GM19397 (cell line): Measurements from ENCODE around the gene LAMB1.

Experiments used
- ATAC-seq: cut with Tn5 transposase; IDR thresholded peaks from one replicate; pipeline ENCODE4 v1.9.1; 2021; ENCODE audit warnings: mild to moderate bottlenecking, moderate library complexity; ENCODE audit not compliant: unreplicated experiment

The LAMB1 gene

DNA sequence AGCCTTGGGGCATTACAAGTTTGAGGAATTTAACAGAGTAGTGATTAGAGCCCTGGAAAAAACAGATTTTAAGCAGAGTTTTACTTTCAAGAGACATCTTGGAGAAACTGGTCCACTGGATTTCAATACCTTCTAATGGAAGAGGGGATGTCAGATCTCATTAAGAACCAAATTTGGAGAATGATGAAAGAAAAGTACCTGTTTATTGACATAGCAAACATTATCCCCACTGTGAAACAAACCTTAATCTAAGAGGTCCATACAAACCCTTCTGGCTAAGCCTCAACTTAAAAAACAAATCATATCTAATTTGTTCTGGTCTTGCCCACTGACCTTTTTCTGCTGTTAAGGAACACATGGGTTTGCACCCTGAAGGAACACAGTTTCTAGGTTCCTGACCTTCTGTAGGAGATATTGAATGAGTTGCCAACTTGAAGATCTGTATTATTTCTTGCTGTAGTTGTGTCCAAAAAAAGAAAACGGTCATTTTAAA, 53.5 kb downstream of the LAMB1 start:
- no peak for ATAC-seq

- ATAC-seq, result no peak
These were observed 54.1 kb downstream of the LAMB1 start for GRCh38 chr7:107948645-107949442.

GRCh38 chr7:107946881-107947280, 56.1 kb downstream of the LAMB1 start:
- ATAC-seq, result no peak

- ATAC-seq, result no peak
These were observed 56.5 kb downstream of the LAMB1 start for GRCh38 chr7:107946451-107946850.

DNA sequence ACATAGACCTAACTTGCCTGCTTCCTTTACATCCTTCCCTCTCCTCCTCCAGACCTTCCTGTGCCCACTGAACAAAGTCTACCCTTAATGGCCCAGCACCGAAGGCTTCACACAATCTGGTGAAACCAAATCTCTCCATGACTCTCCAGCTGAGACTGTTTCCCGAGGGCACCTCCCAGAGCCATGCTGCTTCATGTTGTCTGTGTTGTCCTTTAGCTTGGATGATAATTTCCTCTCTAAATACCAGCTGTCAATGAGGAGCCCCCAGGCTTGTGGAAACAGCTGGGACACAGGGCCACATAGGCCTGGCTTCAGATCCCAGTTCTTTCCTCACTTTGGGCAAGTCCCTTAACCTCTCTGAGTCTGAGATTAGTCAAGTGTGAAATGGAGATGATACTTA, 57.6 kb downstream of the LAMB1 start:
- ATAC-seq, result no peak

DNA sequence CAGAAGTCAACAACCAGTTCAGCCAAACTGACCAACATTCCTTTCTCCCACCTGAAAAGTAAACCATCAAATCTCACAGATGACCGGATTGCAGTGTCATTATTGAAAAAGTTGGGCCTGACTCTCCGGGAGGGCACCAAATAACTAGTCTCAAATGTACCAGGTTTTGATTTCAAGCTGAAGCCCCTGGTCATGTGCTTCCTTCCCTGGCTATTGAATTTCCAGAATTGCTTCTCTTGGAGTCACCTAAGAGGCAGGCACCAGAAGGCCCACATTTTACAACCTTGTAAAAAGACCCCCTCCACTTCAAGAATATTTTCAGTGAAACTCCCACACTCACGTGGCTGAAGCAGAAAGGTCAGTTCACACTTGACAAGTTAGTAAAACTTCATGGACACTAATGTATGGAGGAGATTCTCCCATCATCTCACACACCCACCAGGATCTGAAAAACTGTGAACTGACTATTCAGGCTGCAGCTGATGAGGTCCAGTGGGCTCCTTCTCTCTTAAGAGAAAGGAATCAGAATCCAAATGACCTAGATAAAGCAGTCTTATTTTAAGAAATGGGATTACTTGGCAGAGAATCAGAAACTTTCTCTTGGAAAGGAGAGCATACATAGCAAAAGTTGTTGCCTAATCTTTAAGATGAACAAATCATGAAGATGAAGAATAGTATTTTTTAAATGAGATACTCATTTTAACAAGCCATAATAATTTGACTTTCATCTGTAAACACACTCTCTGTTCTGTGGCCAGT, 58.4 kb downstream of the LAMB1 start:
- no peak for ATAC-seq

DNA sequence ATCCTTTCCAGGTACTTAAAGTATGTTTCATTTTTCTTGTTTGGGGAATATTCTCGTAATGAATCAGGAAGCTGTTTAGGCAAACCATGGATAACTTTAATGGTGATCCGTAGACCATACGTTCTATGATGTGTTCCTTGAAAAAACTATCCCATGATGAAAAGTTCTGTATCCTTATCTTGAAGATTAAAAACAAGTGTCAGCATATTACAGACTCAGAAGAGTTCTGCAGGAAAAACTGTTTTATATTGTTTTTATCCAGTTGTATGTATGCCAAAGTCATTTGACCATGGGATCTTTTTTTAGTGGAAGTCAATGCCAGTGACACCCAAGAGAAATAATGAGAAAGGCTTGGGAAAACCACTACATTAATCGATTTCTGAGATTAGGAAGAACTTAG, 59.9 kb downstream of the LAMB1 start:
- no peak for ATAC-seq

- no peak for ATAC-seq
These were observed 62.0 kb downstream of the LAMB1 start for GRCh38 chr7:107940951-107941350.

- ATAC-seq, result no peak
These were observed 63.1 kb downstream of the LAMB1 start for GRCh38 chr7:107939573-107940489.

DNA sequence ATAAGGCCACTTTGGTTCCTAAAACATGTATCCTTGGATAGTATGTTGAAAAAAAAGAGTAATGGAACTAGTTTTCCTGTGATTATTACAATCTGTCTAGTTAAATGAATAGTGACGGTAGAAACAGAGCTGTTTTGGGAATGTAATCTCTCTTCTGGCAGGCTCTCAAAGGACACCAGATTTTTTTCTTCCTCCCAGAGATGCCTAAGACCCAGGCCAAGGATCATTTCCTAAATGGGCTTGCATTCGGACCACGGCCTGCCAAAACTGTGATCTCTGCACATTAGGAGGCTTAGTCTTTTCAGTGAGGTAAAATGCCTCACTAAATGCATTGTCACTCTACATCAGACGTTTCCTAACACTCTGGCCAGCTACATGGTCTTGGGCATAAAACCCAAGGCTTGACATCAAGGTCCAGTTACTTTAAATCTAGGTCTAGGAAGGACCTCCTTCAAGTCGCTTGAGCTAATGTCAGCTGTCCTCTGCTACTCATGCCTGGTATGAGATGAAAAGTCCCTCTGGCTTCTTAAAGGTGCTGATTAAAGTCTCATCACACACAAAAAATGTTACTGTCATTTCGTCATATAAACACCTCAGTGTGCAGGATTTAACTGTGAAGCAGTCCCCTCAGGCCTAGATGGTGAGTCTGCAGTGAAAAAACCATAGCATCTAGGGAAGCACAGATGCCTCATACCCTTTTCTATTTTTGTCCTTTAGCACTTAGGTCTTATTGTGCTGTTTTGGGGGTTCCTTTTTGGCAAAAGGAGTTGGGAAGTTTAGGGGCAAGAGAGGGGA, 64.3 kb downstream of the LAMB1 start:
- no peak for ATAC-seq

GRCh38 chr7:107937531-107937930, 65.4 kb downstream of the LAMB1 start:
- ATAC-seq, result no peak

- no peak for ATAC-seq
These were observed 66.6 kb downstream of the LAMB1 start for GRCh38 chr7:107936312-107936711.

DNA sequence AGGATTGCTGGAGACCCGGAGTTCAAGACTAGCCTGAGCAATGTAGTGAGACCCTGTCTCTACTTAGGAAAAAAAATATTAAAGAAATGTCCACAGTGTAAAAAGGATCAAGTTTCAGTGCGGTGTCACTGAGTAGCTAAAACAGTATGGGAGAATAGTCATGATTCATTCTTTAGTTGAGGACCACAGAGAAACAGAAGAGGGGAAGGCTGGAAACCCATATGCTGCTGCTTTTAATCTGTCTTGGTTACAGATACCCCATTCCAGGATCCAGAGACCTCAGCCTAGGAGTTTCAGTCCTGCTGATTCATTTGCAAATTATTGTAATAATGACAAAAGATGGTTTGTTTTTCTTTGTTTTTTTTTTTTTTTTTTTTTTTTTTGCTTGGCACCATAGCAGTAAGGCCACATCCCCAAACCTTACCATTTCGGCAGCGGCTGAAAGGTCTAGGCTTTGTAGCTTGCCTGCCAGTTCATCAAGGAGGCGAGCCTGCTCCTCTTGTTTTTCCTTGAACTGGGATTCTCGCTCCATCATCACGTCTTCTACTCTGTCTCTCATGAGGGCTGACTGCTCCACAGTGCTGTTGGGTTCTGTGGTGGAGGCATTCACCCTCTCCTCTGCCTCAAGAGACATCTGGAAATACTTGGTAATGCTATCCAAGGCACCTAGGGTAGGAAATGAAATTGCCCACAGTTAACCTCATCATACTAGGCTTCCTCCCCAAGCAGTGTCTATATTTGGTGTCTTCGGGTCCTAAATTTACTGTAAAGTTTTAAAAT, 67.8 kb downstream of the LAMB1 start:
- no peak for ATAC-seq

- ATAC-seq, result no peak
These were observed 69.5 kb downstream of the LAMB1 start for GRCh38 chr7:107933386-107934013.

GRCh38 chr7:107932805-107933204, 70.2 kb downstream of the LAMB1 start:
- ATAC-seq, result no peak

DNA sequence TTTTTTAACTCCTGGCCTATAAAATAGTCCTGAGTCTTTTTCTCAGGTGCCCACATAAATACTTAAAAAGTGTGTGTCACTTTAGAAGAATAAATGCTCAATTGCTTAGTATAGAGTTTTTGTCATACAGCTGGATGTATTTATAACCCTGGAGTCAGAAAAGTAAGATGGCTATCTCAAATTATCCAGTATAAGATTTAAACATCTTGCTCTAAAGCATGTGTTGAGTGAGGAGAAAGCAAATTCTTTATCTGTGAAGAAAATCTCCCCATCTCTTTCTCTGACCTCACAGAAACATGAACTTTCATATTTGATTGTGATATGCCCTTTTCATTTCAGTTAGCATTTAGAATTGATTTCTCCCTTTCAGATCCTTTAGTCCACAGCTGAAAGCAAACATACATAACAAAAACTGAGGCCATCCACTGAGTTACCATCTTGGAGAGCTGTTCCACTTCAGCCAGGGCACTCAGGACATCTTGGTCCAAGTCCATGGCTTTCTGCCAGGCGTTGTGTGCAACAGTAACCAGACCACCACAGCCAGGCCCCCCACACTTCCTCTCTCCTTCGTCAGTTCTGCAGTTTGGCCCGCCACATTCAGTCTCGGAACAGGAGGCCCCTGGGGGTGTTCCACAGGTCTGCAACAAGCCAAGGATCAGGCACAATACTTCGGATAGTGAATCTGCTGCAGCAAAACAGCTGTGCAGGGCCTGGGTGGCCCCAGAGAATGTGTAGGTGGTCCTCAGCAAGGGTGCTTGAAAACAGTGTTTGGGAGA, 71.0 kb downstream of the LAMB1 start:
- no peak for ATAC-seq

DNA sequence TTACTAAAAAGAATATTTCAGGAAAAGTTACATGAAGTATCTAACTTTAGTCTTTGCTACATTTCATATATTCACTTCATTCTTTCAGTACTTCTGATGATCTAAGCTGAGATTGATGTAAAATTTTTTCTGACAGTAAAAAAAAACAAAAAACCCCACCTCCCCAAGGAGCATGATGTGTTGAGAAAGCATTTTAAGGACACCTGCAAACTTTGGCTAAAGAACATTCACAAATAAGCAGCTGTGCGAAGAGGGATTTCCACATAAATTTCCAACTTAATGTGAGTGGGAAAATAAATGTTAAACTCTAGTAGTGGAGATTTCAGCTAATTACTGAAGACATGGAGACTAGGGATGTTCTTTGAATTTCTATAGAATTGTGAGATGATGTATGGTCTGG, 76.5 kb downstream of the LAMB1 start:
- ATAC-seq, result no peak

GRCh38 chr7:107924841-107925504, 78.0 kb downstream of the LAMB1 start:
- ATAC-seq, result peak; percentile 92
